Upper lobe of left lung (tissue), 4 donors: ENCODE data around the gene MYOZ1.

ENCODE experiments used
- EP300 ChIP-seq, 4 donors: sonication (generic); formaldehyde crosslinking; IDR thresholded peaks; one replicate each; pipeline ENCODE4 v1.5.1; 2017; ENCODE audit warnings: antibody characterized with exemption in 4 of 4, control low read depth in 2 of 4
- TF ChIP-seq, protein P1 (sequence below), 6 experiments: fragments of 450-650 bp in 4 of 6; fragments of 200-600 bp in 2 of 6; sonication (generic) in 2 of 6; IDR thresholded peaks; one replicate each; pipeline ENCODE4 v1.5.1; 2016 to 2019; ENCODE audit warnings: antibody characterized with exemption in 6 of 6

DNA sequence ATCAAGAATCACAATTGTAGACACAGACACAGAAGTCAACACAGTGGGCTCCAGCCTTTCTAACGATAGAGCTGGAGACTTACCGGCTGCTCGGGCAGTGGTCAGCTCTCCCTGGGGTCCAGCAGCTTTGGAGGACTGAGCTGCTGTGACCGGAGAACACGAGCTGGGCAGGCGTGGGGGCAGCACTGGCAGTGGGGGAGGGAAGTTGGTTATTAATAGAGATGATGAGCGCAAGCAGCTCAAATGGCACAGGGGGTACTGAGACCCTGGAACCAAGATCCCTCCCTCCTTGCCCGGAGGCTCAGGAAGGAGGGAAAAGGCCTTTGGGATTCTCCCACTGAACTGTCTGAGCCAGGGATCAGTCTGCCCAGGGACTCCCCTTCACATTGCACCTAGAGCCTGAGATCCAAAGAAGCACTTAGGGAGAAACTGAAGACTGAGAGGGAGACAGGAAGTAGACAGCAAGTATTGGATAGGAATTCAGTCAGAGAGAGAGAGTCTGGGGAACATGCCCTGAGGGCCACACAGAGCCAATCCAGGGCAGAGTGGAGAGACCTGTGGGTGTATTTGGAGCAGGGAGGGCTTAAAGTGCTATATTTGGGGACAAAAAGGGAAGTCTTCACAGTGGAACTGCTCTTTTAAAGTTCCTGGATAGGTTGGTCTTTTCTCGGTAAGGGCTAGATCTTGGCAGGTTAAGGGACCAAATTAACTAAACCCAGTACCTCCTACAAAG is at the start of gene MYOZ1:
- TF ChIP-seq, protein P1, sequence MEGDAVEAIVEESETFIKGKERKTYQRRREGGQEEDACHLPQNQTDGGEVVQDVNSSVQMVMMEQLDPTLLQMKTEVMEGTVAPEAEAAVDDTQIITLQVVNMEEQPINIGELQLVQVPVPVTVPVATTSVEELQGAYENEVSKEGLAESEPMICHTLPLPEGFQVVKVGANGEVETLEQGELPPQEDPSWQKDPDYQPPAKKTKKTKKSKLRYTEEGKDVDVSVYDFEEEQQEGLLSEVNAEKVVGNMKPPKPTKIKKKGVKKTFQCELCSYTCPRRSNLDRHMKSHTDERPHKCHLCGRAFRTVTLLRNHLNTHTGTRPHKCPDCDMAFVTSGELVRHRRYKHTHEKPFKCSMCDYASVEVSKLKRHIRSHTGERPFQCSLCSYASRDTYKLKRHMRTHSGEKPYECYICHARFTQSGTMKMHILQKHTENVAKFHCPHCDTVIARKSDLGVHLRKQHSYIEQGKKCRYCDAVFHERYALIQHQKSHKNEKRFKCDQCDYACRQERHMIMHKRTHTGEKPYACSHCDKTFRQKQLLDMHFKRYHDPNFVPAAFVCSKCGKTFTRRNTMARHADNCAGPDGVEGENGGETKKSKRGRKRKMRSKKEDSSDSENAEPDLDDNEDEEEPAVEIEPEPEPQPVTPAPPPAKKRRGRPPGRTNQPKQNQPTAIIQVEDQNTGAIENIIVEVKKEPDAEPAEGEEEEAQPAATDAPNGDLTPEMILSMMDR (IDR thresholded peaks at IDR 0.05): no peak
- TF ChIP-seq EP300 (IDR thresholded peaks at IDR 0.05): no peak
